Measurements from ENCODE around the gene EPHB2.

EPHB2 gene

DNA sequence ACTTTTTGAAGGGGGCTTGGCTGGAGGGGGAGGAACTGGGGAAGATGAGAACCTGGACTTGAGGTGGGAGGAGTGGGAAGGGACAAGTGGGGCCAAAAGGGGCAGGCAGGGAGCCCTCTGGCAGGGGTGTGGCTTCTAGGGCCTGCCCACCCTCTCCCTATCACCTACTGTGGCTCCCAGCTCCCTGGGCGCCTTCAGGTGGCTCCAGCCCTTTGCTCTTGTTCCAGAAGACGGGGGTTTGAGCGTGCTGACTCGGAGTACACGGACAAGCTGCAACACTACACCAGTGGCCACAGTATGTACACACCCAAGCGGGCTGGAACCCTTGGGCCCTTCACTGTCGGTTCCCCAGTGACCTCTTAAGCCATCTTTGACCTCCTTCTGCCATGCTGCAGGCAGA, 185.5 kb downstream of the EPHB2 start:
- TF ChIP-seq ZFX (IDR thresholded peaks at IDR 0.05; ENCODE audit: borderline replicate concordance), result no peak
- TF ChIP-seq, protein P1, sequence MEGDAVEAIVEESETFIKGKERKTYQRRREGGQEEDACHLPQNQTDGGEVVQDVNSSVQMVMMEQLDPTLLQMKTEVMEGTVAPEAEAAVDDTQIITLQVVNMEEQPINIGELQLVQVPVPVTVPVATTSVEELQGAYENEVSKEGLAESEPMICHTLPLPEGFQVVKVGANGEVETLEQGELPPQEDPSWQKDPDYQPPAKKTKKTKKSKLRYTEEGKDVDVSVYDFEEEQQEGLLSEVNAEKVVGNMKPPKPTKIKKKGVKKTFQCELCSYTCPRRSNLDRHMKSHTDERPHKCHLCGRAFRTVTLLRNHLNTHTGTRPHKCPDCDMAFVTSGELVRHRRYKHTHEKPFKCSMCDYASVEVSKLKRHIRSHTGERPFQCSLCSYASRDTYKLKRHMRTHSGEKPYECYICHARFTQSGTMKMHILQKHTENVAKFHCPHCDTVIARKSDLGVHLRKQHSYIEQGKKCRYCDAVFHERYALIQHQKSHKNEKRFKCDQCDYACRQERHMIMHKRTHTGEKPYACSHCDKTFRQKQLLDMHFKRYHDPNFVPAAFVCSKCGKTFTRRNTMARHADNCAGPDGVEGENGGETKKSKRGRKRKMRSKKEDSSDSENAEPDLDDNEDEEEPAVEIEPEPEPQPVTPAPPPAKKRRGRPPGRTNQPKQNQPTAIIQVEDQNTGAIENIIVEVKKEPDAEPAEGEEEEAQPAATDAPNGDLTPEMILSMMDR (IDR thresholded peaks at IDR 0.05), result no peak

DNA sequence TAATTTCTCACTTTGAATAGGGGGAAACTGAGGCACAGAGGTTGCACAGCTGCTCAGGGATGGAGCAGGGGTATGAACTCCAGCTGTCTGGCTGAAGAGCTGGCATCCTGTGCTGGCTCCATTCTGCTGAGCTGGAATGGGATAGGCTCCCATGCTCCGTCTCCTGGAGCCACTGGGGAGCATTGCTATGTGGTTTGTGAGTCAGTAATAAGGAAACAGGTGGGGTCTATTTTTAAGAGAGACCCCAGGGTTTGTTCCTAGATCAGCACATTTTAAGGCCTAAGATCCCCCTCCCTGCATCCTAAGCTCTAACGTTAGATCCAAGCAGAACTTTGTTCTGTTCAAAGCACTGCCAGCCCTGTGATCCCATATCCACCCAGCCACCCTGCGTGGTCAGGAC, 189.8 kb downstream of the EPHB2 start:
- TF ChIP-seq ZFX (IDR thresholded peaks at IDR 0.05; ENCODE audit: borderline replicate concordance), result no peak
- TF ChIP-seq, protein P1 (IDR thresholded peaks at IDR 0.05), result no peak
- no peak overlapping the region for H3K27ac ChIP-seq

More for the DNA sequence above, 185.5 kb downstream of the EPHB2 start:
- H3K27ac ChIP-seq, result no peak overlapping the region

DNA sequence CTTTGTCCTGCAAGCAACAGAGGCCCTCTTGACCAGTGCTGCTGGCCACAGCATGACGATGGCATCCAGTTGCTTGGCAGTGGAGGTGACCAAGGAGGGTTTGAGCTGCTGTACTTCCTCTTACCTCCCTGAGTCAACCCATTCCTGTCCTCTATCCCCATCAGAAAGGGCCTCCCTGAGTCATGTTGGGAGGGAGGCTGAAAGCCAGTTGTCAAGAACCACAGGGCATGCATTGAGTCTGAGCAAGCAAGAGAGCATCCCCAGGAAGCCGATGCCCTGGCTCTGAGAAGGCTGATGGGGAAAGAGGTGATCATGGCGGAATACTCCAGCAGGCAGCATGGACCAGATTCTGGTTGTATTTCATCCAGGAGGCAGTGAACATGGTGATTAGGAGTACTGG, 192.5 kb downstream of the EPHB2 start:
- TF ChIP-seq ZFX (IDR thresholded peaks at IDR 0.05; ENCODE audit: borderline replicate concordance), result no peak
- TF ChIP-seq, protein P1 (IDR thresholded peaks at IDR 0.05), result no peak
- H3K27ac ChIP-seq, result no peak overlapping the region

DNA sequence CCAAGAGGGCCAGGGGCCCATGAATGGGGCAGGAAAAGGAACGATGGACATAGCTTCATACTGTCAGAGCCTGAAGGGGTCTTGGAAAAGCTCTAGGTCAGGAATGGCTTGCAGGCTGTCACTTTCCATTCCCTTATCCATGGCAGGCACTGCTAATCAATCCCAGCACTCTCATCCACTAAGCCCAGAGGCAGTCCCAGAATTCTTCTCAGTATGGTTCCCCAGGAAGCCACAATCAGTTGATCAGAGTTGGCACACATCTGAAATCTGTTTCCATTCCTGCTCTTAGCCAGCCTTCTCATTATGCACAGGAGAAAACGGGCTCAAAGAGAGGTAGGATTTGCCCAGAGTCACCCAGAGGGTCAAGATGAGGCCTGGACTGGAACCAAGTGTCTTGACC, 196.3 kb downstream of the EPHB2 start:
- TF ChIP-seq ZFX (IDR thresholded peaks at IDR 0.05; ENCODE audit: borderline replicate concordance), result no peak
- TF ChIP-seq, protein P1 (IDR thresholded peaks at IDR 0.05), result no peak
- H3K27ac ChIP-seq, result no peak overlapping the region

DNA sequence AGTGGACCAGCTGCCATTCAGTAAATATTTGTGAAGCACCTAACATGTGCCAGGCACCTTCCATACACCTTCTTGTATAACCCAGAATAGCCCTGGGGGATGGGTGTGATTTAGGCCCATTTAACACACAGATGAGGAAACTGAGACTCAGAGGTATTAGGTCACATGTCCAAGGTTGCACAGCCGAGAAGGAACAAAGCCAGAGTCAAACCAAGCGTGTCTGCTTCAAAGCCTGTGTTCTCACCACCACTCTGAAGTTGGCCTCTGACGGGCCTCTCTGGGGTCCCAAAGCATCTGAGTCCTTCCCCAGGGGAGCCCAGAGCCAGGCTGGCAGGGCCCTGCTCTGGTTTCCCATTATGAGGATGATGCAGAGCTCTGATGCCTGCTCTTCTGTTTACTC, 196.9 kb downstream of the EPHB2 start:
- TF ChIP-seq ZFX (IDR thresholded peaks at IDR 0.05; ENCODE audit: borderline replicate concordance), result no peak
- TF ChIP-seq, protein P1 (IDR thresholded peaks at IDR 0.05), result no peak

DNA sequence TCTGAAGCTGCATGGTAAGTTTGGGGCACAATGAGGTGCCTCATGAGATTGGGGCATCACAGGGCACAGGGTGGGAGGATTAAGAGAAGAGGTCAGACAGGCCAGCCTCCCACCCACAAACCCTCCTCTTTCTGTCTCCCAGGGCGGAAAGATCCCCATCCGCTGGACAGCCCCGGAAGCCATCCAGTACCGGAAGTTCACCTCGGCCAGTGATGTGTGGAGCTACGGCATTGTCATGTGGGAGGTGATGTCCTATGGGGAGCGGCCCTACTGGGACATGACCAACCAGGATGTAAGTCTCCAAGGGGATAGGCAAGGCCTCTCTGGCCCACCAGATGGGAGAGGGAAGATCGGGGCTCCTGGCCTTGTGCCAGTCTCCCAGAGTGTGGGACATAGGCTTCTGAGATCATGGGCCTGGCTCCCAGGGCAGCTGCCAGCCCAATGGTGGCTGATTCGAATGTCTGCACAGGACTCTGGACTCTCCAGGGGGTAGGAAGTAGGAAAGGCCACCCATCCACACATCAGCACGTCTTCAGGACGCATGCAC, 198.3 kb downstream of the EPHB2 start:
- TF ChIP-seq ZFX (IDR thresholded peaks at IDR 0.05; ENCODE audit: borderline replicate concordance), result no peak
- TF ChIP-seq, protein P1 (IDR thresholded peaks at IDR 0.05), result no peak
- H3K27ac ChIP-seq, result no peak overlapping the region

More for the DNA sequence above, 196.9 kb downstream of the EPHB2 start:
- no peak overlapping the region for H3K27ac ChIP-seq

DNA sequence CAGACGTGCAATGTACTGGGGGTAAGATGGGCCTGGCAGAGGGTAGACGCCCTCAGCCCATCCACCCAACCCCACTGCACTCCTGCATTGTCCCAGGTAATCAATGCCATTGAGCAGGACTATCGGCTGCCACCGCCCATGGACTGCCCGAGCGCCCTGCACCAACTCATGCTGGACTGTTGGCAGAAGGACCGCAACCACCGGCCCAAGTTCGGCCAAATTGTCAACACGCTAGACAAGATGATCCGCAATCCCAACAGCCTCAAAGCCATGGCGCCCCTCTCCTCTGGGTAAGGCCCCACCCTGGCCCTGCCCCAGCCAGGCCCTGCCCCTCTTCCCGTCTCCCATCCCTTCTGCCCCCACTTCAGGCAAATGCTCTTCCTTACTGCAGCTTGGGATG, 199.6 kb downstream of the EPHB2 start:
- no peak overlapping the region for H3K27ac ChIP-seq
- TF ChIP-seq, protein P1 (IDR thresholded peaks at IDR 0.05), result no peak
- no peak for TF ChIP-seq ZFX (IDR thresholded peaks at IDR 0.05; ENCODE audit: borderline replicate concordance)

All from 22Rv1 (cell line).